Amniotic epithelial cell (primary cell): ENCODE measurements around the gene C15orf39.
"Not testable (repeated sequence)": the region's sequence is repeated elsewhere in the genome, so short reads cannot be mapped to it uniquely, and the experiment has no call there.

Source experiments
- DNase-seq: peaks from one replicate; pipeline ENCODE4 v3.0.0-alpha.2; 2010; ENCODE audit warnings: low read depth

The C15orf39 gene

DNA sequence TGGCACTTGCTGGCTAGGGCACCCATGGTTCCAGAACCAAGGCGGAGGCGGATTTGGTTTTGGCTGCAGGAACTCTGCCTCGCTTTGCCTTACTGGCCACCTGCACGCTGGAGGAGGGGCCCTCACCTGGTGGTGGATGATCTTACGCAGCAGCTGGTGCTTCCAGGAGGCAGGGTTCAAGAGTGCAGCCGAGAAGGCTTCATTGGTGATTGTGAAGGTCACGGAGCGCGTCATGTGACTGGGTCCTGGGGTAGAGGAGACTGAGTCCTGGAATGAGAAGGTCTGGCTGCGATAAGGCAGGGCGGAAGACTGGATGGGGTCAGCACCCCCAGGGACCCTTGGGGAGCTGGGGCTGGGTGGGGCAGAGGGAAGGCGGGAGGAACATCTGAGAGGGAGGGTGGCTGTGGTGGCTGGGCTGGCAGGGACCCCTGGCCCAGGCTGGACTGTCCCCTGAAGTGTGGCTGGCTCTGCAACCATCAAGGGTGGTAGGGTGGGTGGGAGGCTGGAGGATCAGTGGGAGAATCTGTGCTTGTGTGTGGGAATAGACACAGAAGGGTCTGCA lies 30.7 kb downstream of the C15orf39 start:
- no peak for DNase-seq

GRCh38 chr15:75232826-75233503 lies 31.3 kb downstream of the C15orf39 start:
- no peak for DNase-seq

GRCh38 chr15:75233504-75234190 lies 32.0 kb downstream of the C15orf39 start:
- no peak for DNase-seq

DNA sequence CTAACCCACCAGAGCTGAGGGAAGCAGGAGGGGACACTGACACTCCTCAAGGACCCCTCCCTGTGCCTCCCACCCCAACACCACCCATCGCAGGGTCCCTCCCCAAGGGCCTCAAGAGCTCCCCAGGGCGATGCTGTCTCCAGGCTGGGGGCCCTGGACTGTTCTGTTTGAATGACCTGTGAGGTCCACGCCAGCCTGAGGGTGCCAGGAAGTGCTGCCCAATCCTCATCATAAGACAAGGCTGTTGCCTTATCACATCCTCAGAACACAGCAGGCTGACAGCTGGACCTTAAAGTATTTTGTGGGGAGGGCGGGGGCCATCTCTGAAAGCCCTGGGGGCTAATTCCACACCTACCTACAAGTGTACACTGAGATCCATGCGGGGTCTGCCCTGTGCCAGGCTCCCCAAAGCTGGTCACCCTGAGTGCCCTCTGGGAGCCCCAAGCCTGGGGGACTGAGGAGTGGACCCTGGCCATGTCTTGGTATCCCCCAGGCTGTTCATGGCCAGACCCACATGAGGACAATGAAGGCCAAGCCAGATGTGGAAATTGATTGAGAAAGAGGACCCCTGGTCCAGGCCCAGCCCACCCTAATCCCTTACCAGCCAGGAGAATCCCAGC lies 32.6 kb downstream of the C15orf39 start:
- DNase-seq = no peak

DNA sequence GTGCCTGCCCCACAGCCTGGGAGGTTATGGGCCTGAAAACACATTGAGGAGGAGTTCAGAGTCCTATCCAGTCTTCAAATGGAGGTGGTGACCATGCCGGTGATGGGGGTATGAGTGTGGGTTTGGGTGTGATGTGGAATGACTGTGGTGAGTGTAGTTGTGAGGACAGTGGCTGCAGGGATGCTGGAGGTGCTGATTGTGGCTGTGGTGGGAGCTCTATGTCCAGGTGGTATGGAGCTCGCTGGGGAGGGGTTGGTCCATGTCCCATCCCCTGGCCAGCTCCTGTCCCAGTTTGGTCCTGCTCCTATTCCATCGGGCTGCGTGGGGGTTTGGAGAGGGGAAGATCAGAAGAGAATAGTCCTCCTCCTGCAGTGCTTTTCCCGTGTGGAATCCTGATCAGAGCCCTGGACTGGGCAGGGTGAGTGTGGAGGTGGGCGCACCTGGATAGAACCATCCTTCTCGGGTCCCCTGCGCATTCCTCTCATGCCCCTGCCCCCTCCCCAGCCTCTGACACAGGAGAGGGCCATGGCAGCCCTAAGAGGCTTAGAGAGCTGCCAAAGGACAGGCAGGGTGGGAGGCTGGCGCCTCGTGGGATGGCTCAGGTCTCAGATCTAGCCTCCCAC lies 33.5 kb downstream of the C15orf39 start:
- no peak for DNase-seq

- no peak for DNase-seq
Observed at GRCh38 chr15:75235760-75236729, 34.4 kb downstream of the C15orf39 start.

GRCh38 chr15:75237316-75237982 lies 35.8 kb downstream of the C15orf39 start:
- DNase-seq = no peak

- no peak for DNase-seq
Observed at GRCh38 chr15:75238150-75238549, 36.5 kb downstream of the C15orf39 start.

DNA sequence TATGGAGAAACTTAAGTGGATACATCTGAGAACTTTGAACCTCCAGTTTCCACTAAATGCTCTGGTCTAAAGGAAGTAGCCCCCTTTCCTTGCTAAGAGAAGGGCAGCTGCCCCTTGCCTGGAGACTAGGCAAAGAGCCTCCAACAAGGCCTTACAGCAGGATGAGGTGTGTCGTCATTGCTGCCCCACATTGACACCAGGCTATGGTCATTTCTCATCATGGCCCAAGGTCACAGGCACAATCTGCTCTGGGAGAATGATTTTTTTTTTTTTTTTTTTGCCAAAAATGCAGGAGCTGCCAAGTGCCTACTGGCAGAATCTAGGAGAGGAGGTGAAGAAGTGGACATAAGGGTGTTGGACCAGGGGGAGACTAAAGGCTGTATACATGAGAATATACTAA lies 44.1 kb downstream of the C15orf39 start:
- not testable (repeated sequence) for DNase-seq

- DNase-seq = not testable (repeated sequence)
Observed at GRCh38 chr15:75248991-75249390, 47.3 kb downstream of the C15orf39 start.

- DNase-seq = no peak
Observed at GRCh38 chr15:75249726-75250125, 48.0 kb downstream of the C15orf39 start.

DNA sequence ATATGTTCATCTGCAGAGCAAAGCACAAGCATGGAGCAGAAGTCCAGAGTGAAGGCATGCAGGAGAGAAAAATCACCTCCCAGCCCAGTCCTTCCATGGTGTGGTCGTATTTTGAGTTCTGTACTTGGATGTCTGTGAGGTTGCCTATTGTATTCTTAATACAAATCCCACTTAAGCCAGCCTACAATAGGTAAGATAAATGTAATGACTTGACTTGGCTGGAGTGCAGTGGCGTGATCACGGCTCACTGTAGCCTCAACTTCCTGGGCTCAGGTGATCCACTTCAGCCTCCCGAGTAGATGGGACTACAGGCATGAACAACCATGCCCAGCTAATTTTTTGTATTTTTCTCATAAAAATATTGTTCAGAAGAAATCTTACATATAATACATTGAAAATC lies 49.7 kb downstream of the C15orf39 start:
- DNase-seq = not testable (repeated sequence)

DNA sequence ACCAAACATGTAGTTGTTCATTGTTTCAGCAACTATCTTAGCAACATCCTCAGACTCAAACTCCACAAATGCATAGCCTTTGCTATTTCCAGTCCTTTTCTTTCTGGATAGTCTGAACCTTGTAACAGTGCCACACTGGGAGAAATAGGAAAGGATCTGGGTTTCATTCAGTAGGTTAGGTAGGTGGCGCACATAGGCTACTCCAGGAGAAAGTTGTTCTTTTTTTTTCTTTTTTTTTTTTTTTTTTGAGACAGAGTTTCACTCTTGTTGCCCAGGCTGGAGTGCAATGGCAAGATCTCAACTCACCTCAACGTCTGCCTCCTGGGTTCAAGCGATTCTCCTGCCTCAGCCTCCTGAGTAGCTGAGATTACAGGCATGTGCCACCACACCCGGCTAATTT lies 50.6 kb downstream of the C15orf39 start:
- not testable (repeated sequence) for DNase-seq

- not testable (repeated sequence) for DNase-seq
Observed at GRCh38 chr15:75258034-75258433, 56.4 kb downstream of the C15orf39 start, which contains the start of gene GOLGA6C. Gene GOLGA6C (plus strand): TSS chr15:75258334. CDS start chr15:75258599, 265 bp downstream.

DNA sequence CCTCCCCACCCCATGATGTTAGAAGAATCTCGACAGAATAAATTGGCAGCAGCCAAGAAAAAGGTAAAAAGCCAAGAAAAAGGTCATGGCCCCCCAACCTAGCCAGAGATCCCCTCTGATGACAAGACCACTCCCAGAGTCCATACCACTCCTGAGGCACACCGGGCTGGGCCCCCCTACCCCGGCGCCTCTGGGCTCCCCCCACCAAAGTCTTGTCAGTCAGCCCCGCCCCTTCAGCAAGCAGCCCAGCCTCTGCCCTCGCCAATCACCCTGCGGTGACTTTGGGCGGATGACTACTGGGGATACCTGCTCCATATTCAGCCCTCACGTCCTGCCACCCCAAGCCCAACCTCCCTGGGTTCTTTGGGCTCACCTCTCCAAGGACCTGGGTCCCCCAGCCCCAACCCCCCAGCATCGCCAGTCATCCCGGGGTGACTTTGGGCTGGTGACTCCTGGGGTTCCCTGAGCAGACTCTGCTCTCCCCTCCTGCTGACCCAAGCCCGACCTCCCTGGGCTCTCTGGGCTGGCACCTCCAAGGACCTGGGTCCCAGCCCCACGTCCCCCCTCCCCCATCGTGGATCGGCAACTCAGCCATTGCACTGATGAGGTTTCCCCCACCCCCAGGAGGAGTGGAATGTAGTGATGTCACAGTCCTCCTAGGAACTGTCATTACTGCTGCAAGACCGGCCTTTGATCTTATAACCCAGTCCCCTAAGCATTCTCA lies 57.1 kb downstream of the C15orf39 start:
- not testable (repeated sequence) for DNase-seq

DNA sequence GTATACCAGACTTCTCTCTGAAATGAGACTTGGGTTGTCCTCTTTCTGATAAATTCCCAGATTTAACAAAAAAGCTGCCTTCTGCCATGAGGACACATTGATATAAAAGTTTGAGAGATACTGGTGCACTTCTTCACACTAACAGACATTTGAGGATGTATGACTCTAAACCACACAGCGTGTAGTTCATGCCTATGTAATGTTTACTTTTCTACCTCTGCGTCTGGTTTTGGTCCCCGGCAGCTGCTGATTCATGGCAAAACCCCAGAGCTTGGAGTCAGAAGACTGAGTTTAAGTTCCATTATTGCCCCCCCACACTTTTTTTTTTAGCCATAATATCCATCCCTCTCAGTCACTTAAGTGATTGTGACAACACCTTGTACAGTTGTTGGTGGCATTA lies 58.2 kb downstream of the C15orf39 start:
- DNase-seq = not testable (repeated sequence)
